BE2C (cell line): ENCODE results near the gene SFT2D2.
"Not testable (repeated sequence)": the region's sequence is repeated elsewhere in the genome, so short reads cannot be mapped to it uniquely, and the experiment has no call there.

Experiments used
- DNase-seq: peaks from one replicate; pipeline ENCODE4 v3.0.0-alpha.2; 2020
- H3K27me3 ChIP-seq: fragments of 250-450 bp; sonication (Bioruptor Pico); 2 replicates; pipeline ENCODE4 v1.5.1; 2020; ENCODE audit warnings: mild to moderate bottlenecking
- H3K36me3 ChIP-seq: fragments of 250-450 bp; sonication (Bioruptor Pico); 2 replicates; pipeline ENCODE4 v1.5.1; 2020; ENCODE audit warnings: mild to moderate bottlenecking
- H3K4me1 ChIP-seq: fragments of 250-450 bp; sonication (Bioruptor Pico); 2 replicates; pipeline ENCODE4 v1.5.1; 2020
- H3K4me3 ChIP-seq: 2 replicates; pipeline ENCODE4 v1.5.1; 2011; ENCODE audit warnings: low read depth, low read length
- H3K9me3 ChIP-seq: fragments of 250-450 bp; sonication (Bioruptor Pico); 2 replicates; pipeline ENCODE4 v1.5.1; 2020
- CTCF ChIP-seq: IDR thresholded peaks from 2 replicates; pipeline ENCODE4 v1.5.1; 2012; ENCODE audit warnings: mild to moderate bottlenecking, low read depth, low read length

Gene SFT2D2

GRCh38 chr1:168187177-168187576, 38.6 kb upstream of the SFT2D2 start:
- no peak for TF ChIP-seq CTCF
- no peak for DNase-seq
- Histone ChIP-seq H3K4me3 (no peak overlapping the region), H3K9me3 (no peaks in the 10 kb centered on the region), H3K4me1 (no peaks in the 10 kb centered on the region), H3K36me3 (peaks cover 10% of the 10 kb centered on the region), H3K27me3 (no peaks in the 10 kb centered on the region)

- Histone ChIP-seq H3K36me3 (peaks cover 10% of the 10 kb centered on the region), H3K4me1 (no peaks in the 10 kb centered on the region), H3K27me3 (no peaks in the 10 kb centered on the region), H3K9me3 (no peaks in the 10 kb centered on the region), H3K4me3 (no peak overlapping the region)
- DNase-seq: no peak
- TF ChIP-seq CTCF: no peak
Observed at GRCh38 chr1:168190403-168190802, 35.4 kb upstream of the SFT2D2 start.

DNA sequence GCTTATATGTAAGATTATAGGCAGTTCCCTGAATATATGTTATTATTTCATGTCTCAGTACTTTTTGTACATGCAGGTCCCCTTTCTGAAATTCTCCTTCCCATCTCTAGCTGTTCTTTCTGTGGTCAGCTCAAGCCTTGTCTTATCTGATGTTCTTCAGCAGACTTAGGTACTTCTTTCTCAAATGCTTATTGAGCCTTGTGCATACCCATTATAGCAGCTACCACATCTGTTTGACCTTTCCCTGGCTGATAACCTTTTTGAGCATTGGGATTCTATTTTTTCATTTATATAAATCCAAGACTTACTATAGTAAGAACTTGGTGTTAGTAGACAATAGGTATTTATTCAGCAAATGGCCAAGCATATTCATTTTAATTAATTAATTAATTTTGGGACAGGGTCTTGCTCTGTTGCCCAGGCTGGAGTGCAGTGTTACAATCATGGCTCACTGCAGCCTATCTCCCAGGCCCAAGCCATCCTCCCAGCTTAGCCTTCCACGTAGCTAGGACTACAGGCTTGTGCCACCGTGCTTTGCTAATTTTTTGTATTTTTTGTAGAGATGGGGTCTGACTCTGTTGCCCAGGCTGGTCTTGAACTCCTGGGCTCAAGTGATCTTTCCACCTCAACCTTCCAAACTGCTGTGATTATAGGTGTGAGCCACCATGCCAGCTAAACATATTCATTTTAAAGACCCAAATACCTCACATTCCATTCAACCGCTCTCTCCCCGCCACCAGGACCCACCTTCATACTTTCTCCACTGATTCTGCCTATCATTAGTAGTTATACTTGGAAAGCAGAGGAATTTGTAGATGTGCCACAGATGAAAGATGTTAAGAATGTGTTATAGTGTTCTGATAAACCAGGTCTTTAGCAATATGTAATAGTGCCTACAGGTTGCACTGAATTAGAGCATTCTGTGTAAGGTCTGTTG, 30.3 kb upstream of the SFT2D2 start:
- TF ChIP-seq CTCF: no peak
- Histone ChIP-seq H3K4me1 (no peaks in the 10 kb centered on the region), H3K9me3 (no peaks in the 10 kb centered on the region), H3K36me3 (peaks cover 20% of the 10 kb centered on the region), H3K4me3 (no peak overlapping the region), H3K27me3 (no peaks in the 10 kb centered on the region)
- DNase-seq: no peak

DNA sequence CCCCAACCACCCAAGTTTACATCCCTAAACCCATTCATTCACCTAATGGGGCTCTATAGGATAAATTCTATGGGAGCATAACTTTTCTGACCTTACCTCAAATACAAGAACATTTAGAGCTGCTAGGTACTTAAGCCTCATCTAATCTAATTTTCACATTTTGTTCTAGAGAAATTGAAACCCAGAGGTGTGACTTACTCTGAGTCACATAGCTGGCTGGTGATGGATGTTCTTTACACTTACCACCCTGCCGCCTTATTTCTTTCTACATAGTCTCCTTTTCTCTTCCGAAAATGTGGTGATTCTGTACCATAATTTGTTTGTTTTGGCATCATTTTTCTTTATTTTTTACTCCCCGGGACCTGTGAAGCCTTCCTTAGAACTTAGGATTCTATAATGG, 26.7 kb upstream of the SFT2D2 start:
- no peak for DNase-seq
- Histone ChIP-seq H3K4me3 (no peak overlapping the region), H3K36me3 (peaks cover 10% of the 10 kb centered on the region; the same call in 1 of the 2 replicates), H3K9me3 (no peaks in the 10 kb centered on the region), H3K27me3 (no peaks in the 10 kb centered on the region), H3K4me1 (no peaks in the 10 kb centered on the region)
- TF ChIP-seq CTCF: no peak

- Histone ChIP-seq H3K9me3 (no peaks in the 10 kb centered on the region), H3K27me3 (no peaks in the 10 kb centered on the region), H3K4me3 (no peak overlapping the region), H3K4me1 (no peaks in the 10 kb centered on the region), H3K36me3 (peaks cover 2% of the 10 kb centered on the region; the same call in 1 of the 2 replicates)
- no peak for DNase-seq
- TF ChIP-seq CTCF: no peak
Observed at GRCh38 chr1:168202941-168203654, 22.7 kb upstream of the SFT2D2 start.

GRCh38 chr1:168206111-168206510, 19.7 kb upstream of the SFT2D2 start:
- Histone ChIP-seq H3K4me3 (no peak overlapping the region), H3K9me3 (no peaks in the 10 kb centered on the region), H3K4me1 (no peaks in the 10 kb centered on the region), H3K27me3 (no peaks in the 10 kb centered on the region), H3K36me3 (no peaks in the 10 kb centered on the region)
- no peak for TF ChIP-seq CTCF
- no peak for DNase-seq

GRCh38 chr1:168207673-168208072, 18.1 kb upstream of the SFT2D2 start:
- not testable (repeated sequence) for H3K9me3 ChIP-seq, H3K4me1 ChIP-seq, H3K27me3 ChIP-seq, DNase-seq, H3K36me3 ChIP-seq, H3K4me3 ChIP-seq
